MCF 10A (cell line): ENCODE data around the gene ZSCAN12. TPM values are rescaled to one million over a fixed set of nuclear protein-coding genes. Genes with fewer than 3 reads are reported as not detected.
A peak's percentile ranks its signal among the peaks of the same experiment; 100 is the strongest.

ENCODE experiments used
- BruUV-seq: library from RNA; stranded (reverse); fragments of 400-500 nt; replicated peaks from 2 replicates; lab custom pipeline; 2021; lab: Mats Ljungman, UMichigan
- CTCF ChIA-PET: fragments of 300-600 bp; sonication (Branson Sonifier 250); formaldehyde crosslinking; extraction: SDS; loops from one replicate; lab custom pipeline; 2021; ENCODE audit warnings: antibody characterized with exemption, inconsistent platforms; lab: Yijun Ruan, JAX
- POLR2A ChIA-PET: fragments of 300-600, 350-650 bp; sonication (Branson Sonifier 250); formaldehyde crosslinking; extraction: SDS; loops from one replicate; lab custom pipeline; 2020; ENCODE audit warnings: antibody characterized with exemption, inconsistent platforms; lab: Yijun Ruan, JAX
- DNase-seq: peaks from one replicate; pipeline ENCODE4 v3.0.0-alpha.2; 2018; ENCODE audit not compliant: unreplicated experiment
- H3K27ac Mint-ChIP-seq: one replicate; pipeline ENCODE4 v1.8.0; 2022; ENCODE audit warnings: mild to moderate bottlenecking, low read depth, mixed read lengths; ENCODE audit not compliant: unreplicated experiment
- H3K27me3 Mint-ChIP-seq: one replicate; pipeline ENCODE4 v1.8.0; 2022; ENCODE audit warnings: mixed read lengths; ENCODE audit not compliant: insufficient read depth, unreplicated experiment
- H3K36me3 Mint-ChIP-seq: one replicate; pipeline ENCODE4 v1.8.0; 2022; ENCODE audit warnings: mild to moderate bottlenecking, moderate library complexity, mixed read lengths; ENCODE audit not compliant: insufficient read depth, unreplicated experiment
- H3K4me1 Mint-ChIP-seq: one replicate; pipeline ENCODE4 v1.8.0; 2022; ENCODE audit warnings: mixed read lengths; ENCODE audit not compliant: insufficient read depth, unreplicated experiment
- H3K4me3 Mint-ChIP-seq: one replicate; pipeline ENCODE4 v1.8.0; 2022; ENCODE audit warnings: mild to moderate bottlenecking, moderate library complexity, mixed read lengths; ENCODE audit not compliant: unreplicated experiment
- H3K9me3 Mint-ChIP-seq: one replicate; pipeline ENCODE4 v1.8.0; 2022; ENCODE audit warnings: mixed read lengths; ENCODE audit not compliant: unreplicated experiment
- intact Hi-C: fragments of 100-400 bp; cut with micrococcal nuclease; formaldehyde crosslinking; loops from 2 replicates; pipeline ENCODE4 v1.14.1; 2022
- total RNA-seq: library from RNA; stranded (reverse); gene quantifications from 2 replicates; pipeline ENCODE4 v1.2.3, GENCODE V29; 2022
- TF ChIP-seq, protein P1 (sequence below): fragments of 200-600 bp; IDR thresholded peaks from one replicate; pipeline ENCODE4 v1.8.0; 2022; ENCODE audit warnings: antibody characterized with exemption, mild to moderate bottlenecking; ENCODE audit not compliant: unreplicated experiment

Gene ZSCAN12
- total RNA-seq, 1 experiment from 2014 or later = 4.4 TPM

- DNase-seq = no peak
- no peak overlapping the region for H3K27ac Mint-ChIP-seq
- BruUV-seq = no TSS peak
- peaks cover 8% of the 10 kb centered on the region for H3K36me3 Mint-ChIP-seq
- H3K27me3 Mint-ChIP-seq = no peaks in the 10 kb centered on the region
- ChIA-PET CTCF (interaction anchor here (0.5 to 1.9 kb wide), 4 partner anchors 14 to 282 kb away, joined by 3 to 6 read pairs (median 3); no protein-coding TSS in a partner anchor), POLR2A (interaction anchor here (0.6 kb wide), 2 partner anchors 115 to 151 kb away, joined by 3 to 4 read pairs; no protein-coding TSS in a partner anchor)
- no peak overlapping the region for H3K4me3 Mint-ChIP-seq
- intact Hi-C loops = no loop called here
- peaks cover 16% of the 10 kb centered on the region for H3K4me1 Mint-ChIP-seq
- TF ChIP-seq, protein P1, sequence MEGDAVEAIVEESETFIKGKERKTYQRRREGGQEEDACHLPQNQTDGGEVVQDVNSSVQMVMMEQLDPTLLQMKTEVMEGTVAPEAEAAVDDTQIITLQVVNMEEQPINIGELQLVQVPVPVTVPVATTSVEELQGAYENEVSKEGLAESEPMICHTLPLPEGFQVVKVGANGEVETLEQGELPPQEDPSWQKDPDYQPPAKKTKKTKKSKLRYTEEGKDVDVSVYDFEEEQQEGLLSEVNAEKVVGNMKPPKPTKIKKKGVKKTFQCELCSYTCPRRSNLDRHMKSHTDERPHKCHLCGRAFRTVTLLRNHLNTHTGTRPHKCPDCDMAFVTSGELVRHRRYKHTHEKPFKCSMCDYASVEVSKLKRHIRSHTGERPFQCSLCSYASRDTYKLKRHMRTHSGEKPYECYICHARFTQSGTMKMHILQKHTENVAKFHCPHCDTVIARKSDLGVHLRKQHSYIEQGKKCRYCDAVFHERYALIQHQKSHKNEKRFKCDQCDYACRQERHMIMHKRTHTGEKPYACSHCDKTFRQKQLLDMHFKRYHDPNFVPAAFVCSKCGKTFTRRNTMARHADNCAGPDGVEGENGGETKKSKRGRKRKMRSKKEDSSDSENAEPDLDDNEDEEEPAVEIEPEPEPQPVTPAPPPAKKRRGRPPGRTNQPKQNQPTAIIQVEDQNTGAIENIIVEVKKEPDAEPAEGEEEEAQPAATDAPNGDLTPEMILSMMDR = no peak
- H3K9me3 Mint-ChIP-seq = no peaks in the 10 kb centered on the region
These were observed 2.6 kb upstream of the ZSCAN12 start for GRCh38 chr6:28402197-28402596.

- DNase-seq = peak; percentile 63
- TF ChIP-seq, protein P1 = no peak
- no peak overlapping the region for H3K27ac Mint-ChIP-seq
- H3K27me3 Mint-ChIP-seq = no peaks in the 10 kb centered on the region
- CTCF ChIA-PET = no interaction called here
- no TSS peak for BruUV-seq
- peaks cover 14% of the 10 kb centered on the region for H3K36me3 Mint-ChIP-seq
- intact Hi-C loops = loop anchor here (2.0 kb wide), 1 partner anchor 42 kb away; the partner anchor contains the start of gene ZSCAN23
- POLR2A ChIA-PET = interaction anchor here (1.0 kb wide), 2 partner anchors 22 to 88 kb away, joined by 3 to 4 read pairs; no protein-coding TSS in a partner anchor
- H3K9me3 Mint-ChIP-seq = no peaks in the 10 kb centered on the region
- H3K4me3 Mint-ChIP-seq = no peak overlapping the region
- H3K4me1 Mint-ChIP-seq = peaks cover 26% of the 10 kb centered on the region
These were observed 1.6 kb upstream of the ZSCAN12 start for GRCh38 chr6:28401172-28401571.

DNA sequence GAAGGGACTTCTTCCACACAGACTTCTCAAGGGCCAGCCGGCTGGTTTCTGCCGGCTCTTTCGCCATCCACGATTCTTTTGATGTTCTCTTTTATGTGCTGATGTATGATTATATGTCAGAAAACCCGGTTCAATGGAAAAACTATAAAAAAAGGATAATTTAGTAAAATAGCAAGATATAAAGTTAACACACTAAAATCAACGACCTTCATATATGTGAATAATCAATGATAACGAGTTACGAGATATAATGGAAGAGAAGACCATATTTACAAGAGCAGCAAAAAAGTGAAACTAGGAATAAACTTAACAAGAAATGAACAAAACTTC is 540 bp upstream of the ZSCAN12 start:
- ChIA-PET CTCF (interaction anchor here (0.7 kb wide), 1 partner anchor 180 kb away, joined by 3 read pairs; no protein-coding TSS in a partner anchor), POLR2A (interaction anchor here (0.6 to 4.9 kb wide), 6 partner anchors 16 to 1867 kb away, joined by 3 to 32 read pairs (median 4); no protein-coding TSS in a partner anchor)
- peak overlapping the region; percentile 81 for H3K4me3 Mint-ChIP-seq
- no peaks in the 10 kb centered on the region for H3K27me3 Mint-ChIP-seq
- intact Hi-C loops = loop anchor here (2.0 kb wide), 1 partner anchor 43 kb away; the partner anchor contains the start of gene ZSCAN23
- no peaks in the 10 kb centered on the region for H3K9me3 Mint-ChIP-seq
- TSS peak; percentile 89 for BruUV-seq
- peaks cover 36% of the 10 kb centered on the region for H3K4me1 Mint-ChIP-seq
- TF ChIP-seq, protein P1 = no peak
- DNase-seq = no peak
- peak overlapping the region; percentile 85 for H3K27ac Mint-ChIP-seq
- peaks cover 17% of the 10 kb centered on the region for H3K36me3 Mint-ChIP-seq

GRCh38 chr6:28395918-28396317 is 3.6 kb downstream of the ZSCAN12 start:
- no peak overlapping the region for H3K4me3 Mint-ChIP-seq
- CTCF ChIA-PET = interaction anchor here (0.6 to 4.1 kb wide), 3 partner anchors 11 to 243 kb away, joined by 3 to 30 read pairs (median 4); no protein-coding TSS in a partner anchor

More at GRCh38 chr6:28395918-28396317, 3.6 kb downstream of the ZSCAN12 start:
- POLR2A ChIA-PET = interaction anchor here (0.6 to 4.9 kb wide), 2 partner anchors 12 to 61 kb away, joined by 4 to 32 read pairs; no protein-coding TSS in a partner anchor
- TF ChIP-seq, protein P1 = no peak
- intact Hi-C loops = loop anchor here (2.0 kb wide), 1 partner anchor 147 kb away; no protein-coding TSS in a partner anchor
- Mint-ChIP-seq H3K27ac (no peak overlapping the region), H3K9me3 (no peaks in the 10 kb centered on the region), H3K4me1 (peaks cover 41% of the 10 kb centered on the region), H3K27me3 (no peaks in the 10 kb centered on the region), H3K36me3 (peaks cover 49% of the 10 kb centered on the region)
- no TSS peak for BruUV-seq
- DNase-seq = no peak
